Suprapubic skin (tissue), 4 donors: ENCODE measurements around the gene ZAP70. TPM values are rescaled to one million over a fixed set of nuclear protein-coding genes. Genes with fewer than 3 reads are reported as not detected.

Source experiments
- DNase-seq, 2 donors: peaks; one replicate each; pipeline ENCODE4 v3.0.0-alpha.2; 2019; ENCODE audit warnings: low spot score in 2 of 2
- H3K27ac ChIP-seq: fragments of 200-600 bp; sonication (generic); one replicate; pipeline ENCODE4 v1.5.1; 2019
- H3K27me3 ChIP-seq: fragments of 200-600 bp; sonication (generic); one replicate; pipeline ENCODE4 v1.5.1; 2019
- H3K36me3 ChIP-seq: fragments of 200-600 bp; sonication (generic); one replicate; pipeline ENCODE4 v1.5.1; 2019
- H3K4me1 ChIP-seq: fragments of 200-600 bp; sonication (generic); one replicate; pipeline ENCODE4 v1.5.1; 2019
- H3K4me3 ChIP-seq: fragments of 200-600 bp; sonication (generic); one replicate; pipeline ENCODE4 v1.5.1; 2019; ENCODE audit warnings: mild to moderate bottlenecking
- H3K9me3 ChIP-seq: fragments of 200-600 bp; sonication (generic); one replicate; pipeline ENCODE4 v1.5.1; 2019
- CTCF ChIP-seq, 2 donors: fragments of 200-600 bp in 1 of 2; fragments of 450-650 bp in 1 of 2; sonication (generic) in 1 of 2; IDR thresholded peaks; one replicate each; pipeline ENCODE4 v1.5.1; 2016 to 2019; ENCODE audit warnings: antibody characterized with exemption in 2 of 2, mild to moderate bottlenecking in 1 of 2, moderate library complexity in 1 of 2
- EP300 ChIP-seq: sonication (generic); formaldehyde crosslinking; IDR thresholded peaks from one replicate; pipeline ENCODE4 v1.6.1; 2017; ENCODE audit warnings: antibody characterized with exemption
- POLR2A ChIP-seq, 2 donors: fragments of 450-650 bp; IDR thresholded peaks; one replicate each; pipeline ENCODE4 v1.6.1; 2017; ENCODE audit warnings: antibody characterized with exemption in 2 of 2, mild to moderate bottlenecking in 2 of 2, moderate library complexity in 2 of 2
- POLR2AphosphoS5 ChIP-seq, 3 donors: sonication (generic); formaldehyde crosslinking; IDR thresholded peaks; one replicate each; pipeline ENCODE4 v1.6.1; 2017; ENCODE audit warnings: antibody characterized with exemption in 3 of 3
- WGBS: methylation state at CpG from one replicate; pipeline ENCODE4 v1.1.5; 2018; 5-methylcytosine and 5-hydroxymethylcytosine counted together
- total RNA-seq, 4 donors: library from RNA; depleted of rRNA; stranded (reverse); fragments of >200 nt; gene quantifications; one replicate each; pipeline ENCODE4 v1.1.0, GENCODE V29; 2016

Gene ZAP70
- total RNA-seq, 4 donors from 2014 or later: 1.1 to 5.5 (median 2.2) TPM

GRCh38 chr2:97769308-97769707, 55.9 kb downstream of the ZAP70 start:
- H3K36me3 ChIP-seq: peaks cover 64% of the 10 kb centered on the region
- no peak for TF ChIP-seq CTCF (IDR thresholded peaks at IDR 0.05)
- no peak for TF ChIP-seq EP300
- TF ChIP-seq POLR2AphosphoS5 (IDR thresholded peaks at IDR 0.05): no peak
- TF ChIP-seq POLR2A (IDR thresholded peaks at IDR 0.05): no peak
- no peak overlapping the region for H3K4me3 ChIP-seq
- no peaks in the 10 kb centered on the region for H3K4me1 ChIP-seq
- no peaks in the 10 kb centered on the region for H3K9me3 ChIP-seq
- no peak overlapping the region for H3K27ac ChIP-seq
- no peaks in the 10 kb centered on the region for H3K27me3 ChIP-seq
- DNase-seq: no peak
- 99% methylated on average over 3 of the region's 3 CpGs for WGBS

- Histone ChIP-seq H3K4me1 (no peaks in the 10 kb centered on the region), H3K36me3 (peaks cover 64% of the 10 kb centered on the region), H3K27me3 (no peaks in the 10 kb centered on the region), H3K4me3 (no peak overlapping the region), H3K9me3 (no peaks in the 10 kb centered on the region), H3K27ac (no peak overlapping the region)
- TF ChIP-seq CTCF (IDR thresholded peaks at IDR 0.05): no peak
- no peak for TF ChIP-seq POLR2A (IDR thresholded peaks at IDR 0.05)
- TF ChIP-seq EP300: no peak
- TF ChIP-seq POLR2AphosphoS5 (IDR thresholded peaks at IDR 0.05): no peak
- WGBS: 75% methylated on average over 3 of the region's 3 CpGs
- no peak for DNase-seq
Measured at GRCh38 chr2:97769711-97770110, 56.3 kb downstream of the ZAP70 start.

GRCh38 chr2:97770445-97770844, 57.1 kb downstream of the ZAP70 start:
- Histone ChIP-seq H3K9me3 (no peaks in the 10 kb centered on the region), H3K4me1 (no peaks in the 10 kb centered on the region), H3K4me3 (no peak overlapping the region), H3K27me3 (no peaks in the 10 kb centered on the region), H3K27ac (no peak overlapping the region), H3K36me3 (peaks cover 64% of the 10 kb centered on the region)
- TF ChIP-seq CTCF (IDR thresholded peaks at IDR 0.05) (no peak), POLR2A (IDR thresholded peaks at IDR 0.05) (no peak), EP300 (no peak), POLR2AphosphoS5 (IDR thresholded peaks at IDR 0.05) (no peak)
- 70% methylated on average over 4 of the region's 4 CpGs for WGBS
- DNase-seq: no peak

- H3K4me1 ChIP-seq: no peaks in the 10 kb centered on the region
- H3K36me3 ChIP-seq: peaks cover 63% of the 10 kb centered on the region
- no peak overlapping the region for H3K4me3 ChIP-seq
- 66% methylated on average over 7 of the region's 7 CpGs for WGBS
- no peaks in the 10 kb centered on the region for H3K27me3 ChIP-seq
- H3K9me3 ChIP-seq: no peaks in the 10 kb centered on the region
- no peak for DNase-seq
- no peak overlapping the region for H3K27ac ChIP-seq
- TF ChIP-seq POLR2A (IDR thresholded peaks at IDR 0.05) (no peak), CTCF (IDR thresholded peaks at IDR 0.05) (no peak), POLR2AphosphoS5 (IDR thresholded peaks at IDR 0.05) (no peak), EP300 (no peak)
Measured at GRCh38 chr2:97774425-97774824, 61.0 kb downstream of the ZAP70 start.

- 87% methylated on average over 11 of the region's 11 CpGs for whole genome bisulfite sequencing
Measured at GRCh38 chr2:97775074-97775473, 61.7 kb downstream of the ZAP70 start.

More at GRCh38 chr2:97775074-97775473, 61.7 kb downstream of the ZAP70 start:
- Histone ChIP-seq H3K9me3 (no peaks in the 10 kb centered on the region), H3K27me3 (no peaks in the 10 kb centered on the region), H3K36me3 (peaks cover 59% of the 10 kb centered on the region), H3K4me3 (no peak overlapping the region), H3K4me1 (no peaks in the 10 kb centered on the region), H3K27ac (no peak overlapping the region)
- no peak for TF ChIP-seq EP300
- TF ChIP-seq POLR2A (IDR thresholded peaks at IDR 0.05): no peak
- no peak for TF ChIP-seq POLR2AphosphoS5 (IDR thresholded peaks at IDR 0.05)
- TF ChIP-seq CTCF (IDR thresholded peaks at IDR 0.05): no peak
- DNase-seq: no peak
